Liver (tissue), 3 donors: ENCODE measurements around the gene PROB1.

Source experiments
- EGR1 ChIP-seq, 2 donors: IDR thresholded peaks; 2 replicates each; pipeline ENCODE4 v1.6.1; 2016 to 2018; ENCODE audit warnings: antibody characterized with exemption in 2 of 2, low read depth in 2 of 2
- FOXA1 ChIP-seq: IDR thresholded peaks from 2 replicates; pipeline ENCODE4 v1.6.1; 2016; ENCODE audit warnings: antibody characterized with exemption
- FOXA2 ChIP-seq: IDR thresholded peaks from 2 replicates; pipeline ENCODE4 v1.6.1; 2016; ENCODE audit warnings: antibody characterized with exemption
- NR2F2 ChIP-seq: IDR thresholded peaks from 2 replicates; pipeline ENCODE4 v1.6.1; 2016; ENCODE audit warnings: antibody characterized with exemption
- RAD21 ChIP-seq, 2 donors: IDR thresholded peaks; 2 replicates each; pipeline ENCODE4 v1.6.1; 2016; ENCODE audit warnings: antibody characterized with exemption in 2 of 2, mild to moderate bottlenecking in 2 of 2
- TAF1 ChIP-seq: conservative IDR thresholded peaks from 2 replicates; pipeline ENCODE4 v1.6.1; 2016; ENCODE audit warnings: antibody characterized with exemption, mild to moderate bottlenecking
- TF ChIP-seq, protein P1 (sequence below): fragments of 150-350 bp; IDR thresholded peaks from 2 replicates; pipeline ENCODE4 v1.5.1; 2017; ENCODE audit warnings: improper control_type of control experiment, low read depth, low read length; ENCODE audit not compliant: missing input control
- TF ChIP-seq, protein P2 (sequence below): IDR thresholded peaks from 2 replicates; pipeline ENCODE4 v1.6.1; 2016; ENCODE audit warnings: antibody characterized with exemption, mild to moderate bottlenecking
- donor health status: healthy.
- donor health status: healthy.

DNA sequence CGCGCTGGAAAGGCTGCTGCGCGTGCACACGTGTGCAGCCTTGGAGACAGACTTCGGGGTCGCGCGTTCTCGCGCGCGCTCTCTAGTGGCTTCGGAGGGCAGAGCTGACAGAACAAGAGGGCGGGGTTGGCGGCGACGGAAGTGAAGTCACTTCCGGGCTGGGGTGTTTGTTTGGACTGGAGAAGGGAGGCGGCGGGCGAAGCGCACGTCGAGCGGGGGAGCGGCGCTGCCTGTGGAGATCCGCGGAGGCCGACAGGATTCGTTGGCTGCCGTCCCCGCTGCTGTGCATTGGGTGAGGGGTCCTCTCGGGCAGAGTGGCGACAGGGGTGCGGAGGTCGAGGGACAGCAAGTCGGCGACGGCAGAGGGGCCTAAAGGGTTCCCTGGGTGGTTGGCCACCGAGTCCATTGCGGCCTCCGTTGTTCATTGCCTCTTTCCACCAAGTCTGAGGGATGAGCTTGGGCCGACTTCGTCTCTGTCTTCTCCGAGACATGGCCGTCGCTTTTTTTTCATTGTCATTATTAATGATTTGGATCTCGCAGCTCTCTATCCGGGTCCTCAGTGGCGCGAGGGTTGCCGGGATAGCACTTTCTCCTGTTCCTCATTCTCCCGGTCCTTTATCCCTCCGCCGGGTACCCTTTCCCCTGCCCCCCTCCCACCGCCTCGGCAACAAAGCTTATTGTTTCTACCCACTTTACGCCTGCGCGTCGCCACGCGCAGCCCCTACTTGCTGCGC lies 53.0 kb downstream of the PROB1 start, which contains the start of gene PAIP2:
- TF ChIP-seq FOXA2: no peak
- peak; percentile 52 for TF ChIP-seq NR2F2
- TF ChIP-seq, protein P1, sequence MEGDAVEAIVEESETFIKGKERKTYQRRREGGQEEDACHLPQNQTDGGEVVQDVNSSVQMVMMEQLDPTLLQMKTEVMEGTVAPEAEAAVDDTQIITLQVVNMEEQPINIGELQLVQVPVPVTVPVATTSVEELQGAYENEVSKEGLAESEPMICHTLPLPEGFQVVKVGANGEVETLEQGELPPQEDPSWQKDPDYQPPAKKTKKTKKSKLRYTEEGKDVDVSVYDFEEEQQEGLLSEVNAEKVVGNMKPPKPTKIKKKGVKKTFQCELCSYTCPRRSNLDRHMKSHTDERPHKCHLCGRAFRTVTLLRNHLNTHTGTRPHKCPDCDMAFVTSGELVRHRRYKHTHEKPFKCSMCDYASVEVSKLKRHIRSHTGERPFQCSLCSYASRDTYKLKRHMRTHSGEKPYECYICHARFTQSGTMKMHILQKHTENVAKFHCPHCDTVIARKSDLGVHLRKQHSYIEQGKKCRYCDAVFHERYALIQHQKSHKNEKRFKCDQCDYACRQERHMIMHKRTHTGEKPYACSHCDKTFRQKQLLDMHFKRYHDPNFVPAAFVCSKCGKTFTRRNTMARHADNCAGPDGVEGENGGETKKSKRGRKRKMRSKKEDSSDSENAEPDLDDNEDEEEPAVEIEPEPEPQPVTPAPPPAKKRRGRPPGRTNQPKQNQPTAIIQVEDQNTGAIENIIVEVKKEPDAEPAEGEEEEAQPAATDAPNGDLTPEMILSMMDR: peak; percentile 71
- TF ChIP-seq TAF1: no peak
- TF ChIP-seq FOXA1: no peak
- TF ChIP-seq, protein P2, sequence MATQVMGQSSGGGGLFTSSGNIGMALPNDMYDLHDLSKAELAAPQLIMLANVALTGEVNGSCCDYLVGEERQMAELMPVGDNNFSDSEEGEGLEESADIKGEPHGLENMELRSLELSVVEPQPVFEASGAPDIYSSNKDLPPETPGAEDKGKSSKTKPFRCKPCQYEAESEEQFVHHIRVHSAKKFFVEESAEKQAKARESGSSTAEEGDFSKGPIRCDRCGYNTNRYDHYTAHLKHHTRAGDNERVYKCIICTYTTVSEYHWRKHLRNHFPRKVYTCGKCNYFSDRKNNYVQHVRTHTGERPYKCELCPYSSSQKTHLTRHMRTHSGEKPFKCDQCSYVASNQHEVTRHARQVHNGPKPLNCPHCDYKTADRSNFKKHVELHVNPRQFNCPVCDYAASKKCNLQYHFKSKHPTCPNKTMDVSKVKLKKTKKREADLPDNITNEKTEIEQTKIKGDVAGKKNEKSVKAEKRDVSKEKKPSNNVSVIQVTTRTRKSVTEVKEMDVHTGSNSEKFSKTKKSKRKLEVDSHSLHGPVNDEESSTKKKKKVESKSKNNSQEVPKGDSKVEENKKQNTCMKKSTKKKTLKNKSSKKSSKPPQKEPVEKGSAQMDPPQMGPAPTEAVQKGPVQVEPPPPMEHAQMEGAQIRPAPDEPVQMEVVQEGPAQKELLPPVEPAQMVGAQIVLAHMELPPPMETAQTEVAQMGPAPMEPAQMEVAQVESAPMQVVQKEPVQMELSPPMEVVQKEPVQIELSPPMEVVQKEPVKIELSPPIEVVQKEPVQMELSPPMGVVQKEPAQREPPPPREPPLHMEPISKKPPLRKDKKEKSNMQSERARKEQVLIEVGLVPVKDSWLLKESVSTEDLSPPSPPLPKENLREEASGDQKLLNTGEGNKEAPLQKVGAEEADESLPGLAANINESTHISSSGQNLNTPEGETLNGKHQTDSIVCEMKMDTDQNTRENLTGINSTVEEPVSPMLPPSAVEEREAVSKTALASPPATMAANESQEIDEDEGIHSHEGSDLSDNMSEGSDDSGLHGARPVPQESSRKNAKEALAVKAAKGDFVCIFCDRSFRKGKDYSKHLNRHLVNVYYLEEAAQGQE: no peak
- no peak for TF ChIP-seq EGR1 (IDR thresholded peaks at IDR 0.05; ENCODE audit: low read depth in 2 of 2)
- TF ChIP-seq RAD21 (IDR thresholded peaks at IDR 0.05): peak; percentile 74 to 79
